IMR-90 (cell line): Measurements from ENCODE around the gene AAGAB.

Source experiments
- CEBPB ChIP-seq: IDR thresholded peaks from 2 replicates; pipeline ENCODE4 v1.6.1; 2012; ENCODE audit warnings: low read depth, low read length, improper control_type of control experiment
- CHD1 ChIP-seq: IDR thresholded peaks from 2 replicates; pipeline ENCODE4 v1.6.1; 2012; ENCODE audit warnings: low read depth, low read length, improper control_type of control experiment
- FOS ChIP-seq: fragments of 150-350 bp; IDR thresholded peaks from 2 replicates; pipeline ENCODE4 v1.6.1; 2016; ENCODE audit warnings: low read depth, low read length
- POLR2A ChIP-seq: IDR thresholded peaks from 2 replicates; pipeline ENCODE4 v1.6.1; 2012; ENCODE audit warnings: mild to moderate bottlenecking, low read depth, low read length
- SMC3 ChIP-seq: fragments of 150-350 bp; IDR thresholded peaks from 2 replicates; pipeline ENCODE4 v1.6.1; 2016; ENCODE audit warnings: low read depth, mild to moderate bottlenecking, antibody characterized with exemption, low read length, moderate library complexity
- TF ChIP-seq, protein P1 (sequence below): conservative IDR thresholded peaks from 2 replicates; pipeline ENCODE4 v1.5.1; 2012; ENCODE audit warnings: mild to moderate bottlenecking, low read depth, low read length, improper control_type of control experiment

DNA sequence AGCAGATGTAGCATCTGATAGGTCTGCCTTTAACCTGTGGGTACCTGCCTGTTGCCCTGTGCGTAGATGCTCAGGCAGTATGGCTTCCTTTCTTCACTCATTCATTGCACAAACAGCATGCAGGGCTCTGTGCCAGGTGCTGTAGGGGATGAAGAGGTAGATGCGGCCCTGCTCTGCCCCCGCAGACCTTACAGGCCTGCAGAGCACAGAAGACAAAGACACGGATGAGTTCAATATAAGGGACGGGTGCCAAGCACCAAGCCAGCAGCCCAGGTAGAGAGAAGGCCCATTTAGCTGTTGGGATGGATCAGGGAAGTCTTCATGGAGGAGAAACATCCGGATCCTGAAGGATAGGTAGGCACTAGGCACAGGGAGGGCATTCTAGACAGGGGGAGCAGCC, 69.4 kb downstream of the AAGAB start:
- TF ChIP-seq, protein P1, sequence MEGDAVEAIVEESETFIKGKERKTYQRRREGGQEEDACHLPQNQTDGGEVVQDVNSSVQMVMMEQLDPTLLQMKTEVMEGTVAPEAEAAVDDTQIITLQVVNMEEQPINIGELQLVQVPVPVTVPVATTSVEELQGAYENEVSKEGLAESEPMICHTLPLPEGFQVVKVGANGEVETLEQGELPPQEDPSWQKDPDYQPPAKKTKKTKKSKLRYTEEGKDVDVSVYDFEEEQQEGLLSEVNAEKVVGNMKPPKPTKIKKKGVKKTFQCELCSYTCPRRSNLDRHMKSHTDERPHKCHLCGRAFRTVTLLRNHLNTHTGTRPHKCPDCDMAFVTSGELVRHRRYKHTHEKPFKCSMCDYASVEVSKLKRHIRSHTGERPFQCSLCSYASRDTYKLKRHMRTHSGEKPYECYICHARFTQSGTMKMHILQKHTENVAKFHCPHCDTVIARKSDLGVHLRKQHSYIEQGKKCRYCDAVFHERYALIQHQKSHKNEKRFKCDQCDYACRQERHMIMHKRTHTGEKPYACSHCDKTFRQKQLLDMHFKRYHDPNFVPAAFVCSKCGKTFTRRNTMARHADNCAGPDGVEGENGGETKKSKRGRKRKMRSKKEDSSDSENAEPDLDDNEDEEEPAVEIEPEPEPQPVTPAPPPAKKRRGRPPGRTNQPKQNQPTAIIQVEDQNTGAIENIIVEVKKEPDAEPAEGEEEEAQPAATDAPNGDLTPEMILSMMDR: no peak
- no peak for TF ChIP-seq CHD1
- TF ChIP-seq FOS: no peak
- no peak for TF ChIP-seq POLR2A
- TF ChIP-seq CEBPB: no peak
- TF ChIP-seq SMC3: no peak
